HG02943 (cell line): ENCODE data around the gene RPS15A.
"Not testable (repeated sequence)": the region's sequence is repeated elsewhere in the genome, so short reads cannot be mapped to it uniquely, and the experiment has no call there.

Source experiments
- ATAC-seq: cut with Tn5 transposase; IDR thresholded peaks from one replicate; pipeline ENCODE4 v1.9.1; 2021; ENCODE audit warnings: mild to moderate bottlenecking, low read depth, moderate library complexity; ENCODE audit not compliant: unreplicated experiment

The RPS15A gene

GRCh38 chr16:18759598-18760520, 30.3 kb downstream of the RPS15A start:
- not testable (repeated sequence) for ATAC-seq

GRCh38 chr16:18757960-18758660, 32.0 kb downstream of the RPS15A start:
- not testable (repeated sequence) for ATAC-seq

GRCh38 chr16:18756639-18757038, 33.5 kb downstream of the RPS15A start:
- ATAC-seq, result not testable (repeated sequence)

GRCh38 chr16:18742870-18743269, 47.3 kb downstream of the RPS15A start:
- not testable (repeated sequence) for ATAC-seq

GRCh38 chr16:18740027-18740426, 50.1 kb downstream of the RPS15A start:
- not testable (repeated sequence) for ATAC-seq

- not testable (repeated sequence) for ATAC-seq
These were observed 51.4 kb downstream of the RPS15A start for GRCh38 chr16:18738768-18739167.

GRCh38 chr16:18734279-18734678, 55.9 kb downstream of the RPS15A start:
- not testable (repeated sequence) for ATAC-seq
